ENCODE measurements around the gene ZNF891. TPM values are rescaled to one million over a fixed set of nuclear protein-coding genes. Genes with fewer than 3 reads are reported as not detected.

Gene ZNF891
- total and polyA plus RNA-seq, 2 of the 13 experiments (the other 11 are each of a cell fraction or from before 2014, with no cell fraction given): 1.3 to 2.1 TPM

- TF ChIP-seq HOMEZ (CRISPR knock-in tag; IDR thresholded peaks at IDR 0.05; ENCODE audit: low read depth) (peak; percentile 19; the same call in 1 of the 2 replicates), BCL6 (CRISPR knock-in tag; IDR thresholded peaks at IDR 0.05) (0 out of 2 replicates have a peak, but pooled peaks have one; percentile 31), ZNF83 (CRISPR knock-in tag; IDR thresholded peaks at IDR 0.05; ENCODE audit: borderline replicate concordance) (no peak), RXRA (CRISPR knock-in tag; IDR thresholded peaks at IDR 0.05) (no peak; the same call in 1 of the 2 replicates), KDM5A (IDR thresholded peaks at IDR 0.05; ENCODE audit: borderline replicate concordance, low read length) (no peak), ZNF18 (CRISPR knock-in tag; IDR thresholded peaks at IDR 0.05; ENCODE audit: insufficient replicate concordance) (no peak), ARID4A (CRISPR knock-in tag; IDR thresholded peaks at IDR 0.05; ENCODE audit: borderline replicate concordance) (peak; percentile 59; the same call in 1 of the 2 replicates), ZNF44 (CRISPR knock-in tag; IDR thresholded peaks at IDR 0.05) (no peak), ZNF512 (CRISPR knock-in tag; IDR thresholded peaks at IDR 0.05) (no peak), NFE2L1 (CRISPR knock-in tag; IDR thresholded peaks at IDR 0.05; ENCODE audit: borderline replicate concordance) (no peak), FOXA1 (IDR thresholded peaks at IDR 0.05) (no peak), FOXA1 (CRISPR knock-in tag; IDR thresholded peaks at IDR 0.05) (0 out of 2 replicates have a peak, but pooled peaks have one; percentile 3), HOXA3 (CRISPR knock-in tag; IDR thresholded peaks at IDR 0.05) (peak; percentile 93), SAP130 (CRISPR knock-in tag; IDR thresholded peaks at IDR 0.05; ENCODE audit: low read depth) (peak; percentile 94), CREM (IDR thresholded peaks at IDR 0.05) (peak; percentile 99), CREM (CRISPR knock-in tag; IDR thresholded peaks at IDR 0.05) (peak; percentile 82), HCFC1 (IDR thresholded peaks at IDR 0.05; ENCODE audit: low read depth, low read length) (peak; percentile 97), HMG20B (CRISPR knock-in tag; conservative IDR thresholded peaks at IDR 0.05) (no peak), GPN1 (CRISPR knock-in tag; IDR thresholded peaks at IDR 0.05; ENCODE audit: borderline replicate concordance) (no peak), SRF (IDR thresholded peaks at IDR 0.05; ENCODE audit: low read depth, low read length) (peak; percentile 68), ZFY (CRISPR knock-in tag; IDR thresholded peaks at IDR 0.05) (peak; percentile 64), CERS6 (CRISPR knock-in tag; IDR thresholded peaks at IDR 0.05) (no peak), ZNF546 (CRISPR knock-in tag; conservative IDR thresholded peaks at IDR 0.05) (0 out of 2 replicates have a peak, but pooled peaks have one; percentile 47)
Observed at GRCh38 chr12:133080026-133080367, 50.1 kb downstream of the ZNF891 start (continued).

All from HepG2 (cell line).